HG03175 (cell line): ENCODE results near the gene MRPL43.
"Not testable (repeated sequence)": the region's sequence is repeated elsewhere in the genome, so short reads cannot be mapped to it uniquely, and the experiment has no call there.

Source experiments
- ATAC-seq: cut with Tn5 transposase; IDR thresholded peaks from one replicate; pipeline ENCODE4 v1.9.1; 2021; ENCODE audit warnings: mild to moderate bottlenecking, moderate library complexity; ENCODE audit not compliant: unreplicated experiment

Gene MRPL43

GRCh38 chr10:100984672-100985177 lies 2.6 kb downstream of the MRPL43 start:
- no peak for ATAC-seq

DNA sequence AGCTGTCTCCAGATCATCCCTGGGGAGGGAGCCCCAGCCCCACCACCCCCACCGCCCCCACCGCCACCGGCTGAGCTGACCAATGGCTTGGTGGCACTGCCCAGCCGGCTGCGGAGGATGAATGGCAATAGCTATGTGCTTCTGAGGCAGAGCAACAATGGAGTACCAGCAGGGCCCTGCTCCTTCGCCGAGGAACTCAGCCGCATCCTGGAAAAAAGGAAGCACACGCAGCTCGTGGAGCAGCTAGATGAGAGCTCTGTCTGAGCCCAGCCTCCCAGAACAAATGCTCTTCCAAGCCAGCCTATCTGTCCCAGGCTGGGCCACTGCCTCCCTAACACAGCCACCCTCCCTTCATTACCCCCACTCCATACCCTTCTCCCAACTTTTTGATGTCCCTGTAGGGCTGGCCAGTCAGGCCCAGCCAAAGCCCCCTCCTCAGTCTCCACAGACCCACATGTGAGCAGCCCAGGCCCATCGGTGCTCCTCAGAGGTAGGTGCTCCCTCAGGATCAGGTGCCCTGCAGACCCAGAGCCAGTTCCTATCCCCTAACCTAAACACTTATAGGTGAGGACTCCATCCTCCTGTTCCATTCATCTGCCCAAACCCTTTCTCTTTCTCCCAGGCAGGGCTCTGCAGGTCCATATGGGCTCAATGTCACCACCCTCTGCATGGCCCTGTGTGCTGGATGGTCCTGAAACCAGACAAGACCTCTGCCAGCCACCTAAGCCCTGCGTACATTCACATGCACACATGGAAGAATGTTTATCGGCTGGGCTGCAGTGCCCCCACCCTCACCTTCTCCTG lies 3.2 kb downstream of the MRPL43 start:
- no peak for ATAC-seq

DNA sequence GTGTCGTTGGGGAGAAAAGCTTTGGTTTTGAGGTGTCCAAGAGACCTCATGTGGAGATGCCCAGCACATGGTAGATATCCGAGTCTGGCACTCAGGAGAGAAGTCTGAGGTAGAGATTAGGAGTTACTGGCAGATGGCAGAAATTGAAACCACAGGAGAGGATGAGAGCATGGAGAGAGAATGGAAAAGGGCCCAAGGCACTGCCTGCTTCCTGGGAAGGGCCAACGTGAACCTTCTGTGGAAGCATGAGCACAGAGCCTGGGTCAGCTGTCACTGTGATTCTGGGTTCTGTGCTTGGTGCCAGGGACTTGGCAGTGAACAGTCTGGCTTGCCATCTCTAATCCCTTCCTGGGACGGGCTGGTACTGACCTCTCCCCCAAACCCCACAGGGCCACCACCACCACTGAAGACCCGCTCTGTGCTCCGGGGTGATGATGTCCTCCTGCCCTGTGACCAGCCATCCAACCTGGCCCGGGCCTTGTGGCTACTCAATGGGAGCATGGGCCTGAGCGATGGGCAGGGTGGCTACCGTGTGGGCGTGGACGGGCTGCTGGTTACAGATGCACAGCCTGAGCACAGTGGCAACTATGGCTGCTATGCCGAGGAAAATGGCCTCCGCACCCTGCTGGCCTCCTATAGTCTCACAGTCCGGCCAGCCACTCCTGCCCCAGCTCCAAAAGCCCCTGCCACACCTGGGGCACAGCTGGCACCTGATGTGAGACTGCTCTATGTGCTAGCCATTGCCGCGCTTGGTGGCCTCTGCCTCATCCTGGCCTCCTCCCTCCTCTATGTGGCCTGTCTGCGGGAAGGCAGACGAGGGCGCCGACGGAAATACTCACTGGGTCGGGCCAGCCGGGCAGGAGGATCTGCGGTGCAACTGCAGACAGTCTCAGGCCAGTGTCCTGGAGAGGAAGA lies 4.1 kb downstream of the MRPL43 start:
- ATAC-seq = no peak

GRCh38 chr10:100981178-100981772 lies 6.0 kb downstream of the MRPL43 start:
- ATAC-seq = no peak

- no peak for ATAC-seq
Measured at GRCh38 chr10:100980711-100981110, 6.6 kb downstream of the MRPL43 start.

- ATAC-seq = no peak
Measured at GRCh38 chr10:100980311-100980710, 7.0 kb downstream of the MRPL43 start.

- no peak for ATAC-seq
Measured at GRCh38 chr10:100979791-100980272, 7.5 kb downstream of the MRPL43 start.

DNA sequence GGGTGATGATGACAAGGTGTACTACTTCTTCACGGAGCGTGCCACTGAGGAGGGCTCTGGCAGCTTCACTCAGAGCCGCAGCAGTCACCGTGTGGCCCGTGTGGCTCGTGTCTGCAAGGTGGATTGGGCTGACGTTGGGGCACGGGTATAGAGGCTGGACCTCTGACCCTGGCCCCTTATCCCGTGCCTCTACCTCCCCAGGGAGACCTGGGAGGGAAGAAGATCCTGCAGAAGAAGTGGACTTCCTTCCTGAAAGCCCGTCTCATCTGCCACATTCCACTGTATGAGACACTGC lies 8.4 kb downstream of the MRPL43 start:
- ATAC-seq = no peak

DNA sequence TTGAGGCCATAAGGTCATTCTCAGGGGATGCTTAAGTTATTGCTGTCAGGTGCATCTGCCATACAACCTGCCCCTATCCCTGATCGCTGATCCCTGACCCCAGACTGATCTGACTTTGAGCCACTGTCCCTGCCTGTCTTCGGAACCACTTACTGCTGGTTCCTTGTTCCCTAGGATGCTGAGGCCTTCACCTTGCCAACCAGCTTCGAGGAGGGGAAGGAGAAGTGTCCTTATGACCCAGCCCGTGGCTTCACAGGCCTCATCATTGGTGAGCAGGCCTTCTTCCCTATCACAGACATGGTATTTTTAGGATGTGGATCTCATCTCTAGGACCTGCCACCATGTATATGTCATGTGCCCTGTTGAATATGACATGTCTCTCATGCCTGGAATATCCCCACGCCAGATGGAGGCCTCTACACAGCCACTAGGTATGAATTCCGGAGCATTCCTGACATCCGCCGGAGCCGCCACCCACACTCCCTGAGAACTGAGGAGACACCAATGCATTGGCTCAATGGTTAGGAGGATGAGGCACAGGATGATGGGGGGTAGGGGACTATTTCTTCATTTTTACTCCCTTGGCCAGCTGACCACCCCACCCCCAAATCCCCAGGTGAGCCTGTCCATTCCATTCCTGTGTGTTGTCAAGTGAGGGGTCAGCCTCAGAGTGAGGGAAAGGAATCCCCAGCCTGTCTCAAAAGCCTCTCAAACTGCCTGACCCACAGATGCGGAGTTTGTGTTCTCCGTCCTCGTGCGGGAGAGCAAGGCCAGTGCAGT lies 9.0 kb downstream of the MRPL43 start:
- no peak for ATAC-seq

DNA sequence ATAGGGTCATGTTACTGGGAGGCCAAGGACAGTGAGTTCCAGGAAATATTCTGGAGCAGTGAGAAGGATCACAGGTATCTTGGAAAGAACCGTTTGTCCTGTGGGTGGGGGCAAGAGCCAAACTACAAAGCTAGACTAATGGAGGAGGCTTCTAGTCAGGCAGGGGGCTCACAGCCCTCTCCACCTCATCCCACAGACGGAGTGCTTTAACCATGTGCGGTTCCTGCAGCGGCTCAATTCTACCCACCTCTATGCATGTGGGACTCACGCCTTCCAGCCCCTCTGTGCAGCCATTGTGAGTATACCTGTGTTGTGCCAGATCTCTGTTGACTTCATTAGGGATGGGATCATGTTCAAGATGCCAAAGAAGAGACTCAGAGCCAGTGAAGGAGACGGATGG lies 9.9 kb downstream of the MRPL43 start:
- no peak for ATAC-seq

- no peak for ATAC-seq
Measured at GRCh38 chr10:100976906-100977305, 10.4 kb downstream of the MRPL43 start.

DNA sequence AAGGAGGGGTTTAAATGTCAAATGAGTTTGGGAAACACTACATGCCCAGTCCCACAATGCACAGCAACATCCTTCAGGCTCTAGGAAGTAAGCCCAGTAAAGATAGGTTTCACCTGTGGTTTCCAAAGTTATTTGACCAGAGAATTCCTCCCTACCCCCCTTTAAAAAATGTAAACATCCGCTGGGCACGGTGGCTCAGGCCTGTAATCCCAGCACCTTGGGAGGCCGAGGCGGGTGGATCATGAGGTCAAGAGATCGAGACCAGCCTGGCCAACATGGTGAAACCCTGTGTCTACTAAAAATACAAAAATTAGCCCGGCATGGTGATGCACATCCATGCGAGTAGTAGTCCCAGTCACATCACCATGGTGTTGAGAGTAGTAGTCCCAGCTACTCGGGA lies 11.9 kb downstream of the MRPL43 start:
- not testable (repeated sequence) for ATAC-seq

DNA sequence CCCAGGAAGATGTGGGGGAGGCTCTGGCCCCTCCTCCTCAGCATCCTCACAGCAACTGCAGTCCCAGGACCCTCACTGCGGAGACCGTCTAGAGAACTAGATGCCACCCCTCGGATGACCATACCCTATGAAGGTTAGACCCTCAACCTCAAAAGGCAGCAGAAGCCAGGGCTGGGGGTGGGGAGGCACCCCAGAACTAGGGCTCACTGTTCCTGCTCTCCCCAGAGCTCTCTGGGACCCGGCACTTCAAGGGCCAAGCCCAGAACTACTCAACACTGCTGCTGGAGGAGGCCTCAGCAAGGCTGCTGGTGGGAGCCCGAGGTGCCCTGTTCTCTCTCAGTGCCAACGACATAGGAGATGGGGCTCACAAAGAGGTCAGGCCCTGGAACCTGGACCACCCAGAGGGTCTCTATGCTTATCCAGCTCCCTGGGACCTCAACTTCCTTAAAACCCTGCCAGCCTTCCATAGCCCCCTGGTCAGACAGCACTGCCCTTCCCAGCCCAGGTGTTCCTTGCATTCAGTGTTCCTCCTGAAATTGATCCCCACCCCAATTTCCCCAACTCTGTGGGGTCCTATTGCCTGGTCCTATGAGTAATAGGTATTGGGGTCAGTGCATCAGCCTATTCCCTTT lies 14.3 kb downstream of the MRPL43 start:
- no peak for ATAC-seq

DNA sequence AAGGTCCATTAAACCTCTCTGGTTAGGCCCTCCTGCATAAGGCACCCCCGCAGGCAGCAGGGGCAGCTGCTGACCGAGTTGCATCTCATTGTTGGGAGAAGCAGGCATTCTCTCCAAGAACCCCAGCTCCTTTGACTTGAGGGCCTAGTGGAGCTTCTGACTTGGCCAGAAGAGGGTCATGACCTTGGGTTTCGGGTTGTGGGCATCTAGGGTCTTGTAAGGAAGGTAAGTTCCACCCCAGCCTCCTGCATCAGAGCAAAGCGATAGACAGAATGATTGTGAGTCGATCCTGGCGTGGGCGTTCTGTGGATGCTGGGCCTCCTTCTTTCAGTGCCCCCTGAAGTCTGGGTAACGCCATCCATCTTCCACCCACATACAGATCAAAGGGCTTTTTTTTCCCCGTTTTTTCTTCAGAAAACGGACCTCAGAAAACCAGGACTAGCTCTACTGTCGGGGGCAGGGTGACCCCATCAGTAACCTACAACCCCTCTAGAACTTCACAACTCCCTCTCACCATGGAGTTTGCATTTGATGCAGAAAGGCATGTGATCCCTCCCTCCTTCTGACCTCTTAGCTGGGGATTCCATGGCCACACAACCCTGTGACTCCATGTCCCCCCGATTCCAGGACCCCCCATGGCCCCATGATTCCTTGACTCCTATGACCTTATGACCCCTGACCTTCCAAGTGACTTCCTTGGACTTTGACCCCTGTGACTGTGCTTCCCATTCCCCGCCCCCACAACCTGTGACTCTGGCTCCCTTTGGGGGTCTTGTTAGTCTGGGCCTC lies 15.0 kb downstream of the MRPL43 start:
- no peak for ATAC-seq

DNA sequence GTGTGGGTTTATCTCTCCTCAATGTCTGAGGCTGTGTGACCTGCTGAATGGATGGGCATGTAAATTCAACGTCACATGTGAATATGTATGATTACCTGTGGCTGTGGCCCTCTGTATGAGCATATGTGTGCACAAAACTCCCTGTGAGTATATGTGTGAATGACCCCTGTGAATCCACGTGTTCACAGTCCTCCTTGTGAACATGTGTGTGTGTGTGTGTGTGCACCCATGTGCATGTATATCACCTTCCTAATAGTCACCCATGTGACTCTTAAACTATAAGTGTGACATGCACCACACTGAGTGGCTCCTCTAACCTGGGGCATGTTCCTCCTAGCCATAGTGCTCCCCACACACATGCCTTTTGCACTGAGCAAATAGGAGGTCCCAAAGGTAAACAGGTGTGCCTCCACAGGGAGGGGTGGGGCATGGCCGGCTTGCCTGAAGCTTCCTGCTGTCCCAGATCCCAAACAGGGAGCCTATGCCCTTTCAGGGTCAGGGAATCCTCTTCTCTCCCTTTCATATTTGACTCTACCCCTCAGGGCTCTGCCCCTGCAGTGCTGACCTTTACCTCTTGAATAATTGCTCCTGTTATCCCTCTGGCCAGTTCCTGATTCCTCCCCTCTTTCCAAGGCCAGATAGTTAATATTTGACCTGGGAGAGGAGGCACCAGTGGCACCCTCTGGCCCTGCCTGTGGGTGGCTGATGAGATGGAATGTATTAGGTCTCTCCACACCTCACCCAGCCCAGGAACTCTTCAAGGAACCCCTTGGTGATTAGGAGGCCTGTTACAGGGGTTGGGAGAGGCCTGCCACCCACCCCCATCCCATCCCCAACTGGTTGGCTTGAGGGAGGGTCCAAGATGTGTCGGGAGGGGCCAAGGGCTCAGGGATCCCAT lies 16.1 kb downstream of the MRPL43 start:
- ATAC-seq = no peak

- ATAC-seq = no peak
Measured at GRCh38 chr10:100970076-100970913, 17.0 kb downstream of the MRPL43 start.
